Neural cell (in vitro differentiated cells): ENCODE results near the gene FN3K. TPM values are rescaled to one million over a fixed set of nuclear protein-coding genes. Genes with fewer than 3 reads are reported as not detected.
"Not testable (repeated sequence)": the region's sequence is repeated elsewhere in the genome, so short reads cannot be mapped to it uniquely, and the experiment has no call there.

Experiments
- H2AFZ ChIP-seq: fragments of 200-600, 300-800 bp; sonication (generic), shearing (Covaris generic); 2 replicates; pipeline ENCODE4 v1.6.0; 2014; ENCODE audit warnings: low read depth, mild to moderate bottlenecking, antibody characterized with exemption, low read length, moderate library complexity
- H3F3A ChIP-seq: fragments of 200-600 bp; shearing (Covaris generic); 2 replicates; pipeline ENCODE4 v1.6.1; 2016; ENCODE audit warnings: mild to moderate bottlenecking, moderate library complexity, mixed read lengths, antibody characterized with exemption, low read length; ENCODE audit not compliant: insufficient read depth, poor library complexity, severe bottlenecking
- H3K27ac ChIP-seq: fragments of 200-600, 300-800 bp; sonication (generic), shearing (Covaris generic); 2 replicates; pipeline ENCODE4 v1.5.1; 2014; ENCODE audit warnings: mild to moderate bottlenecking, low read length, moderate library complexity
- H3K27me3 ChIP-seq: fragments of 300-800, 200-600 bp; sonication (generic), shearing (Covaris generic); 2 replicates; pipeline ENCODE4 v1.6.0; 2014; ENCODE audit warnings: mild to moderate bottlenecking, low read depth, low read length, moderate library complexity; ENCODE audit not compliant: insufficient read depth
- H3K36me3 ChIP-seq: fragments of 300-800, 200-600 bp; sonication (generic), shearing (Covaris generic); 2 replicates; pipeline ENCODE4 v1.5.1; 2014; ENCODE audit warnings: mild to moderate bottlenecking, antibody characterized with exemption, low read length, moderate library complexity; ENCODE audit not compliant: insufficient read depth
- H3K4me2 ChIP-seq: fragments of 300-800, 200-600 bp; sonication (generic), shearing (Covaris generic); 2 replicates; pipeline ENCODE4 v1.6.0; 2014; ENCODE audit warnings: mild to moderate bottlenecking, low read length
- H3K4me3 ChIP-seq: fragments of 300-800, 200-600 bp; sonication (generic), shearing (Covaris generic); 2 replicates; pipeline ENCODE4 v1.5.1; 2014; ENCODE audit warnings: mild to moderate bottlenecking, low read length, moderate library complexity
- H3K79me2 ChIP-seq: fragments of 200-600 bp; shearing (Covaris generic); replicated peaks from 2 replicates; pipeline ENCODE4 v1.6.0; 2014; ENCODE audit warnings: mild to moderate bottlenecking, low read length, moderate library complexity; ENCODE audit not compliant: insufficient read depth
- H3K9ac ChIP-seq: fragments of 300-800, 200-600 bp; sonication (generic), shearing (Covaris generic); 2 replicates; pipeline ENCODE4 v1.6.1; 2016; ENCODE audit warnings: mild to moderate bottlenecking, low read length, mixed read lengths
- H3K9me2 ChIP-seq: fragments of 200-600 bp; shearing (Covaris generic); 2 replicates; pipeline ENCODE4 v1.6.1; 2016; ENCODE audit warnings: mild to moderate bottlenecking, low read length, mixed read lengths; ENCODE audit not compliant: insufficient read depth
- H3K9me3 ChIP-seq: fragments of 200-600, 300-800 bp; sonication (generic), shearing (Covaris generic); 2 replicates; pipeline ENCODE4 v1.6.1; 2016; ENCODE audit warnings: mild to moderate bottlenecking, mixed run types, low read length, moderate library complexity, mixed read lengths
- H4K20me1 ChIP-seq: fragments of 200-600 bp; shearing (Covaris generic); 2 replicates; pipeline ENCODE4 v1.6.1; 2016; ENCODE audit warnings: mild to moderate bottlenecking, mixed run types; ENCODE audit not compliant: insufficient read depth
- CTCF ChIP-seq: fragments of 450-650 bp; IDR thresholded peaks from 2 replicates; pipeline ENCODE4 v1.5.1; 2014; ENCODE audit warnings: antibody characterized with exemption, mild to moderate bottlenecking, moderate library complexity; ENCODE audit not compliant: poor library complexity, severe bottlenecking
- EP300 ChIP-seq: fragments of 450-650 bp; conservative IDR thresholded peaks from 2 replicates; pipeline ENCODE4 v1.6.1; 2014; ENCODE audit warnings: antibody characterized with exemption, mild to moderate bottlenecking, moderate library complexity; ENCODE audit not compliant: poor library complexity, severe bottlenecking
- EZH2 ChIP-seq: fragments of 200-600, 300-800 bp; shearing (Covaris generic), sonication (generic); IDR thresholded peaks from 2 replicates; pipeline ENCODE4 v1.6.1; 2014; ENCODE audit warnings: antibody characterized with exemption, low read length, borderline replicate concordance, mild to moderate bottlenecking; ENCODE audit not compliant: insufficient read depth, poor library complexity, severe bottlenecking
- MXI1 ChIP-seq: fragments of 450-650 bp; conservative IDR thresholded peaks from 2 replicates; pipeline ENCODE4 v1.6.1; 2014; ENCODE audit warnings: antibody characterized with exemption, mild to moderate bottlenecking; ENCODE audit not compliant: poor library complexity, severe bottlenecking
- POLR2AphosphoS5 ChIP-seq: IDR thresholded peaks from 2 replicates; pipeline ENCODE4 v1.6.1; 2012
- RAD21 ChIP-seq: fragments of 450-650 bp; conservative IDR thresholded peaks from 2 replicates; pipeline ENCODE4 v1.6.1; 2014; ENCODE audit warnings: antibody characterized with exemption, mild to moderate bottlenecking, moderate library complexity
- REST ChIP-seq: IDR thresholded peaks from 2 replicates; pipeline ENCODE4 v1.6.1; 2012; ENCODE audit warnings: borderline replicate concordance
- SMC3 ChIP-seq: fragments of 450-650 bp; conservative IDR thresholded peaks from 2 replicates; pipeline ENCODE4 v1.6.1; 2014; ENCODE audit warnings: antibody characterized with exemption, mild to moderate bottlenecking, moderate library complexity; ENCODE audit not compliant: poor library complexity
- TAF1 ChIP-seq: IDR thresholded peaks from 2 replicates; pipeline ENCODE4 v1.6.1; 2012; ENCODE audit warnings: low read depth
- polyA plus RNA-seq: library from polyadenylated mRNA; depleted of rRNA; stranded (reverse); fragments of >200 nt; gene quantifications from 2 replicates; pipeline ENCODE4 v1.2.3, GENCODE V29; 2014

The FN3K gene
- polyA plus RNA-seq, 1 donor from 2014 or later = 6.0 TPM

GRCh38 chr17:82743344-82744219 is 8.2 kb downstream of the FN3K start:
- Histone ChIP-seq H3K27ac (no peak overlapping the region), H3K9me2 (no peaks in the 10 kb centered on the region), H3K79me2 (no peaks in the 10 kb centered on the region), H3K9me3 (peaks cover 14% of the 10 kb centered on the region), H3F3A (no peaks in the 10 kb centered on the region), H3K4me2 (no peak overlapping the region), H3K4me3 (no peak overlapping the region), H3K9ac (no peak overlapping the region), H3K36me3 (peaks cover 11% of the 10 kb centered on the region), H3K27me3 (no peaks in the 10 kb centered on the region), H2AFZ (no peak overlapping the region), H4K20me1 (no peaks in the 10 kb centered on the region)
- no peak for TF ChIP-seq POLR2AphosphoS5
- no peak for TF ChIP-seq CTCF
- TF ChIP-seq TAF1 = no peak
- TF ChIP-seq REST = no peak
- no peak for TF ChIP-seq MXI1
- no peak for TF ChIP-seq EZH2
- no peak for TF ChIP-seq SMC3
- no peak for TF ChIP-seq RAD21
- TF ChIP-seq EP300 = no peak

GRCh38 chr17:82744736-82745135 is 9.3 kb downstream of the FN3K start:
- not testable (repeated sequence) for H3K9ac ChIP-seq, H3K4me2 ChIP-seq, H3K9me2 ChIP-seq, H3K79me2 ChIP-seq, H3K27ac ChIP-seq, H3F3A ChIP-seq, H2AFZ ChIP-seq, H3K4me3 ChIP-seq, H3K27me3 ChIP-seq, H4K20me1 ChIP-seq
- Histone ChIP-seq H3K36me3 (peaks cover 11% of the 10 kb centered on the region), H3K9me3 (peaks cover 14% of the 10 kb centered on the region)
